Measurements from ENCODE around the gene LRRC74A.

The LRRC74A gene

DNA sequence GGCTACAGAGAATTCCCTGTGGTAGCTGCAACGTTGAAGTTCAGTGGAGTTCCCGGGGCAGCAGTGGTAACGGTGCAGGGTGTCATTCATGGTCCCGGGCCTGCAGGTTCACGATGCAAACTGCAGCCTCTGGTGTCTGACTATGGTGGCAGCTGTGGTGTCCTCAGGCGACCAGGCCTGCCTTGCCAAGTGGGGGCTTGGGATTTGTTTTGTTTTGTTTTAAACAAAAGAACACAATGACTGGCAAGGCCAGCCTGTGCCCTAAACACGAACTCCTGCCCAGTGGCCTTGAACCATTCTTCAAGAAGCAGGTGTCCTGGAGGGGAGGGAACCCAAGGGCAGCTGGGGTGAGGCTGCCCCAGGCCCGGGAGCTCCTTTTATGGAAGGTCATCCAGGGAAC is 48.5 kb downstream of the LRRC74A start:
- no peak for TF ChIP-seq ZFX (IDR thresholded peaks at IDR 0.05)
- TF ChIP-seq, protein P1, sequence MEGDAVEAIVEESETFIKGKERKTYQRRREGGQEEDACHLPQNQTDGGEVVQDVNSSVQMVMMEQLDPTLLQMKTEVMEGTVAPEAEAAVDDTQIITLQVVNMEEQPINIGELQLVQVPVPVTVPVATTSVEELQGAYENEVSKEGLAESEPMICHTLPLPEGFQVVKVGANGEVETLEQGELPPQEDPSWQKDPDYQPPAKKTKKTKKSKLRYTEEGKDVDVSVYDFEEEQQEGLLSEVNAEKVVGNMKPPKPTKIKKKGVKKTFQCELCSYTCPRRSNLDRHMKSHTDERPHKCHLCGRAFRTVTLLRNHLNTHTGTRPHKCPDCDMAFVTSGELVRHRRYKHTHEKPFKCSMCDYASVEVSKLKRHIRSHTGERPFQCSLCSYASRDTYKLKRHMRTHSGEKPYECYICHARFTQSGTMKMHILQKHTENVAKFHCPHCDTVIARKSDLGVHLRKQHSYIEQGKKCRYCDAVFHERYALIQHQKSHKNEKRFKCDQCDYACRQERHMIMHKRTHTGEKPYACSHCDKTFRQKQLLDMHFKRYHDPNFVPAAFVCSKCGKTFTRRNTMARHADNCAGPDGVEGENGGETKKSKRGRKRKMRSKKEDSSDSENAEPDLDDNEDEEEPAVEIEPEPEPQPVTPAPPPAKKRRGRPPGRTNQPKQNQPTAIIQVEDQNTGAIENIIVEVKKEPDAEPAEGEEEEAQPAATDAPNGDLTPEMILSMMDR (conservative IDR thresholded peaks at IDR 0.05), result no peak
- no peak overlapping the region for H3K27ac ChIP-seq

DNA sequence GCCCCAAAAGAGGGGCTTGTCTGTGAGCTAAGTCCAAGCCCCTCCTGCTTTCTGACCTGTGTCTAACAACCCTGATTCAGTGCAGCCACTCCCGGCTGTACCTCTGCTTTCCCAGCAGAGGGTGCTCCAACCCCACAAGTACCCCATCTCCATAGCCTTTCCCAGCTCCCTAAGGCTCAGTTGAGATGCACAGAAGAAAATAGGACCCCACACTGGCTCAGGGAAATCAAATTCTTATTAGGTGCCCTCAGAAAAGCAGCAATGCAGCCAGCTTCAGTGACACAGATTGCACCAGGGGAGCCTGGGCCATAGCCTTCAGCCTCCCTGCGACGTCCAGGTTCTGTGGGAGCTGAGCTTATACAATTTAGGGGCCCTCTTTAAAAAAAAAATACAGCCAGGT is 49.9 kb downstream of the LRRC74A start:
- no peak overlapping the region for H3K27ac ChIP-seq

DNA sequence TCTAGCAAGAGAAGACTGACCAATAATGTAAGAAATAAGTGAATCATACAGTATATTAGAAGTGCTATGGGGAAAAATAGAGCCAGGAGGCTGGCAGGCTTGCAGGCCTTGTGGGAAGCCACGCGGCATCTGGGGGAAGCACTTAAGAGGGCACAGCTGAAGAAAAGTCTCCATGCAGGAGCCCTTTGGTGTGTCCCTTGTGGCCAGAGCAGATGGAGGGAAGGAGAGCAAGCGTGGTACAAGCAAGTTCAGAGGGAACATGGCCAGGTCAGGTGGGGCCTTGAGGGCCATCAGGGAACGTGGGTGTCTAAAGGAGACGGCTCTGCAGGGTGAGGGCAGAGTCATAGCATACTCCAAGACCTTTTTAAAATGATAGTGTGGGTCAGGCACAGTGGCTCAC is 51.7 kb downstream of the LRRC74A start:
- no peak overlapping the region for H3K27ac ChIP-seq
- TF ChIP-seq ZFX (IDR thresholded peaks at IDR 0.05), result no peak
- TF ChIP-seq, protein P1 (conservative IDR thresholded peaks at IDR 0.05), result no peak

More for the DNA sequence above, 49.9 kb downstream of the LRRC74A start:
- TF ChIP-seq ZFX (IDR thresholded peaks at IDR 0.05), result no peak
- TF ChIP-seq, protein P1 (conservative IDR thresholded peaks at IDR 0.05), result peak; percentile 95

GRCh38 chr14:76880449-76880848 is 54.2 kb downstream of the LRRC74A start:
- no peak for TF ChIP-seq ZFX (IDR thresholded peaks at IDR 0.05)
- TF ChIP-seq, protein P1 (conservative IDR thresholded peaks at IDR 0.05), result no peak
- H3K27ac ChIP-seq, result no peak overlapping the region

GRCh38 chr14:76881348-76881747 is 55.1 kb downstream of the LRRC74A start:
- TF ChIP-seq ZFX (IDR thresholded peaks at IDR 0.05), result no peak
- TF ChIP-seq, protein P1 (conservative IDR thresholded peaks at IDR 0.05), result no peak

DNA sequence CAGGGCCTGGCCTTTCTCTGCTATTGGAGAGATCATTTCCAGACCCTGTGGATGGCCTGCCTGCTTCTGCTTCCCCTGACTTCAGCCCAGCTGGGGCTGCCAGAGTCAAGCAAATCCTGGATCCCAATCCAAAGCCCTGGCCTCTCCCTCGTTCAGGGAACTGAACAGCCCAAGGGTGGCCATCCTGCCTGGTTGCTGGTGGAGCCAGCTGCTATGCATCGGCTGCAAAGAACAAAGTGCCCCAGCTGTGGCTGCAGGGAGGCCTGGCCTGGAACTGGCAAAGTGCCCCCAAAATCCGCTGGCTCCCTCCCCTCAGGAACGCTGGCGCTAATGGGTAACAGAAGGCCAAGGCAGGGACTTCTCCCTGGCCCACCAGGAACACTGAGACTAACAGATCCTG is 56.4 kb downstream of the LRRC74A start:
- H3K27ac ChIP-seq, result no peak overlapping the region
- no peak for TF ChIP-seq ZFX (IDR thresholded peaks at IDR 0.05)
- TF ChIP-seq, protein P1 (conservative IDR thresholded peaks at IDR 0.05), result no peak

More at GRCh38 chr14:76881348-76881747, 55.1 kb downstream of the LRRC74A start:
- no peak overlapping the region for H3K27ac ChIP-seq

DNA sequence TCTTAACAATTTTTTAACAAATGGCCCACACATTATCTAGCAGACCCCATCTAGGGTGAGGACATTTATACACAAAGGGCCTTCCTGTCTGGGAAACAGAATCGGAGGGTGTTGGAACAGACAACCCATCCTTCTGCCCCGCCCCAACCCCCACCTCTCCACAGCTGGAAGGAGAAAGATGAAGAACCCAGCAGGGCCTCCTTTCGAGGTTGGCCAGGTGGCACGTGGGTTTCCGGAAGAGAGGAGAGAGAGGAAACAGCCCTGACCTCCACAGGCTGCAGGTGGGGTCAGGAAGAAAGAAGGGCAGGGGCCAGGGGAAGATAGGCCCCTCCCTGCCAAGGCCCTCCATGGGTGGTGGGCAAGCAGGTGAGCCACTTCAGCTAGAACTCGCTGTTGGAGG is 57.2 kb downstream of the LRRC74A start:
- no peak overlapping the region for H3K27ac ChIP-seq
- TF ChIP-seq ZFX (IDR thresholded peaks at IDR 0.05), result no peak
- TF ChIP-seq, protein P1 (conservative IDR thresholded peaks at IDR 0.05), result no peak

Data from C4-2B (cell line).